Naive thymus-derived CD4-positive, alpha-beta T cell (primary cell): ENCODE measurements around the gene ABCA2. TPM values are rescaled to one million over a fixed set of nuclear protein-coding genes. Genes with fewer than 3 reads are reported as not detected.

Source experiments
- ATAC-seq: fragments of 150-1000 bp; cut with Tn5 transposase; 2 replicates; pipeline ENCODE4 v1.10.0; 2021; ENCODE audit warnings: mild to moderate bottlenecking, moderate library complexity
- CTCF ChIA-PET: fragments of 350-600 bp; sonication (Branson Sonifier 250); formaldehyde crosslinking; loops from one replicate; lab custom pipeline; 2021; ENCODE audit warnings: antibody characterized with exemption; lab: Charles Lee
- POLR2A ChIA-PET: fragments of 350-600 bp; sonication (Branson Sonifier 250); formaldehyde crosslinking; loops from one replicate; lab custom pipeline; 2021; ENCODE audit warnings: antibody characterized with exemption, inconsistent platforms; lab: Charles Lee
- DNase-seq, 9 donors: peaks; one replicate each; pipeline versions ENCODE4 v3.0.0 to v3.0.0-alpha.2; 2020 to 2022; ENCODE audit warnings: mixed read lengths in 1 of 9
- H3K27ac ChIP-seq: one replicate; pipeline ENCODE4 v1.7.0; 2013; ENCODE audit warnings: mild to moderate bottlenecking, low read depth, low read length, moderate library complexity
- H3K27me3 ChIP-seq, 2 donors: one replicate each; pipeline ENCODE4 v1.7.0; 2013; ENCODE audit warnings: low read length in 2 of 2, mild to moderate bottlenecking in 2 of 2, moderate library complexity in 2 of 2; ENCODE audit not compliant: control insufficient read depth in 2 of 2, insufficient read depth in 2 of 2
- H3K36me3 ChIP-seq, 3 experiments: 1 replicate in 2 of 3; 2 replicates in 1 of 3; pipeline ENCODE4 v1.7.0; 2013; ENCODE audit warnings: low read length in 3 of 3, mild to moderate bottlenecking in 3 of 3, moderate library complexity in 1 of 3; ENCODE audit not compliant: insufficient read depth in 3 of 3, control insufficient read depth in 2 of 3
- H3K4me1 ChIP-seq, 2 donors: one replicate each; pipeline ENCODE4 v1.7.0; 2013; ENCODE audit warnings: low read length in 2 of 2, mild to moderate bottlenecking in 2 of 2, moderate library complexity in 1 of 2; ENCODE audit not compliant: control insufficient read depth in 2 of 2, insufficient read depth in 2 of 2
- H3K4me3 ChIP-seq: 2 replicates; pipeline ENCODE4 v1.7.0; 2013; ENCODE audit warnings: mild to moderate bottlenecking, low read length
- H3K9me3 ChIP-seq, 3 experiments: 1 replicate in 2 of 3; 2 replicates in 1 of 3; pipeline ENCODE4 v1.7.0; 2013; ENCODE audit warnings: low read length in 3 of 3; ENCODE audit not compliant: control insufficient read depth in 2 of 3
- H3K27ac Mint-ChIP-seq, 9 donors: one replicate each; pipeline ENCODE4 v1.8.0; 2020 to 2022; ENCODE audit warnings: mixed read lengths in 9 of 9, mild to moderate bottlenecking in 8 of 9, moderate library complexity in 5 of 9, inconsistent platforms in 2 of 9
- H3K27me3 Mint-ChIP-seq, 5 donors: one replicate each; pipeline ENCODE4 v1.8.0; 2021 to 2022; ENCODE audit warnings: mixed read lengths in 5 of 5, mild to moderate bottlenecking in 1 of 5
- H3K36me3 Mint-ChIP-seq, 5 donors: one replicate each; pipeline ENCODE4 v1.8.0; 2020 to 2022; ENCODE audit warnings: mixed read lengths in 5 of 5, mild to moderate bottlenecking in 3 of 5, inconsistent platforms in 1 of 5
- H3K4me1 Mint-ChIP-seq, 7 donors: one replicate each; pipeline ENCODE4 v1.8.0; 2020 to 2022; ENCODE audit warnings: mixed read lengths in 7 of 7, mild to moderate bottlenecking in 3 of 7, inconsistent platforms in 1 of 7
- H3K4me3 Mint-ChIP-seq, 10 donors: one replicate each; pipeline ENCODE4 v1.8.0; 2020 to 2022; ENCODE audit warnings: mild to moderate bottlenecking in 10 of 10, mixed read lengths in 10 of 10, moderate library complexity in 6 of 10, inconsistent platforms in 2 of 10
- H3K9me3 Mint-ChIP-seq, 11 donors: one replicate each; pipeline ENCODE4 v1.8.0; 2020 to 2022; ENCODE audit warnings: mixed read lengths in 11 of 11, mild to moderate bottlenecking in 4 of 11, inconsistent platforms in 1 of 11, moderate library complexity in 1 of 11
- intact Hi-C, 2 donors: fragments of 100-400 bp; cut with micrococcal nuclease; formaldehyde crosslinking; loops; one replicate each; pipeline ENCODE4 v1.15.1; 2023
- polyA plus RNA-seq, 2 donors: library from polyadenylated mRNA; unstranded; fragments of 300-500 nt; fragmentation: Illumina TruSeq; gene quantifications; one replicate each; pipeline ENCODE4 v1.2.3, GENCODE V29; 2021
- total RNA-seq, 6 experiments: library from RNA in 5 of 6; stranded (reverse) in 5 of 6; gene quantifications; 1 replicate in 5 of 6; 2 replicates in 1 of 6; pipeline ENCODE4 v1.2.3 and lab custom pipeline; 2021 to 2026

ABCA2 gene
- total and polyA plus RNA-seq, 7 experiments from 2014 or later = 1.8 to 112 (median 25.1) TPM

DNA sequence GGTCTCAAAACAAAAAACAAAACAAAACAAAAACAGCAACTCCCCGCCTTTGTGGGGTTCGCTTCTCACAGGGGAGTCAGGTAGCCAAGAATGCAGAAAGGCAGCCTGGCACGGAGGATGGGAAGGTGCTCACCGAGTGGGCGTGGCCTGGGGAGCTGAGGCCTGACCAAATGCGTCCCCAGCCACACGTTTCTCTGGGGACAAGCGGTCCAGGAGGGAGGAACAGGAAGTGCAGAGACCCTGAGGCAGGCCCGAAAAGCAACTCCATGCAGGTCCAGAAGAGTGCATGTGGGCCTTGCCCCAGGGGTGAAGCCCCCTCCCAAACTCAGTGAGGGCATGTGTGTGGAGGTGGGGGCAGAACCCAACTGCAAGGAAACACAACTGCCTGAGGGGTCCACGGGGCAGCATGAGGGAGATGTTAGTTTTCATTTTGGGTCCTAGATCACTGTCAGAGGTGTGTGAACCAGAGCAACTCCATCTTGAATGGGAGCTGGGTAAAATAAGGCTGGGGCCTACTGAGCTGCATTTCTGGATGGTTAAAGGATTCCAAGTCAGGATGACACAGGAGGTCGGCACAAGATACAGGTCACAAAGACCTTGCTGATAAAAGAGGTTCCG, 46.7 kb upstream of the ABCA2 start:
- peak overlapping the region in 2 of 10 donors; percentile 21 to 75 for H3K4me3 Mint-ChIP-seq
- POLR2A ChIA-PET = no interaction called here

DNA sequence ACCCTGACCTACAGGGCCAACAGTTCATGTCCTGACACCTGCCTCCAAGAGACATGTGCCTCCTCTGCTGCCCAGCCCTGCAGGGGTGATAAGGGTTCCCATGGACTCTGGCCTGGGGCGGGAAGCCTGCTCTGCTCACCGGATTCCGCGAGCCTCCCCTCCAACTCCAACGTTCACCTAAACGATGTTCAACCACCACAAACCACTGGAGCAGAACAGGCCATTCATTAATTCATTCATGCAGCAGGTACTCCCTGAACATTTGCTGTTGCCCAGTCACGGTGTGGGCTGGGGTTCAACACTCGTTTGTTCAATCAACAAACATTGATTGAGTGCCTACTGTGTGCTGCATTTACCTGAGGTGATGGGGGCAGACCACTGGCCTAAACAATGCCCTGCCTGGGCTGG, 46.0 kb upstream of the ABCA2 start:
- no peaks in the 10 kb centered on the region for H3K27me3 ChIP-seq
- CTCF ChIA-PET = no interaction called here
- H3K4me3 ChIP-seq = no peak overlapping the region
- peaks cover 6 to 31% (median 8%) of the 10 kb centered on the region in 7 donors for H3K4me1 Mint-ChIP-seq
- H3K36me3 Mint-ChIP-seq = no peaks in the 10 kb centered on the region
- H3K4me3 Mint-ChIP-seq = peak overlapping the region in 1 of 10 donors; percentile 20
- no peak overlapping the region for H3K27ac Mint-ChIP-seq
- DNase-seq (no peak), ATAC-seq (no peak)
- H3K4me1 ChIP-seq = peaks cover 18 to 19% of the 10 kb centered on the region in 2 donors
- POLR2A ChIA-PET = no interaction called here
- no peak overlapping the region for H3K27ac ChIP-seq
- H3K36me3 ChIP-seq = no peaks in the 10 kb centered on the region
- no peaks in the 10 kb centered on the region for H3K27me3 Mint-ChIP-seq
- no peaks in the 10 kb centered on the region for H3K9me3 ChIP-seq
- no peaks in the 10 kb centered on the region for H3K9me3 Mint-ChIP-seq
- intact Hi-C loops = no loop called here

More for the DNA sequence above, 46.7 kb upstream of the ABCA2 start:
- Histone ChIP-seq H3K4me1 (peaks cover 13 to 15% of the 10 kb centered on the region in 2 donors), H3K9me3 (no peaks in the 10 kb centered on the region), H3K27me3 (no peaks in the 10 kb centered on the region), H3K36me3 (no peaks in the 10 kb centered on the region), H3K27ac (no peak overlapping the region), H3K4me3 (no peak overlapping the region)
- Mint-ChIP-seq H3K27me3 (no peaks in the 10 kb centered on the region), H3K4me1 (peaks cover 6 to 29% (median 9%) of the 10 kb centered on the region in 7 donors), H3K36me3 (peaks cover 0 to under 1% (median 0%) of the 10 kb centered on the region in 5 donors), H3K9me3 (no peaks in the 10 kb centered on the region), H3K27ac (peak overlapping the region in 1 of 9 donors; percentile 38)
- DNase-seq = no peak
- CTCF ChIA-PET = no interaction called here
- intact Hi-C loops = no loop called here
- ATAC-seq = no peak

DNA sequence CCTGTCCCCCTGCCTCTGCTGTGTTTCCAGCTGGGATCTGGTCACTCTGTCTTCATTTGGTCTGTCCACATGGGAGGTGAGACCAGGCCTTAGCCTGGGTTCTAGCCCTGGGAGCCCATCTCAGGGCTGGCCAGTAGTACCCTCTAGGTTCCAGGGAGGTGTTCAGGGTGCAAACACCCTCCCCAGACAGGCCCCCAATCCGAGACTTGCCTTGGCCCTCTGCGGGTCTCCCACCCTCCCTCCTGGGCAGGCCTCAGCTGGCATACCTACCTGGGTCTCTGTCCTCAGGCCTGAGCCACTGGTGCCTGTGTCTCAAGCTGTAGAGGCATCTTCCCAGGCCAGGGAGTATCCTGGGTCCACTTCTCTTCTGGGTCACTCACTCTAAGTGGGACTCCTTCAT, 43.2 kb upstream of the ABCA2 start:
- POLR2A ChIA-PET = interaction anchor here (0.9 to 8.2 kb wide), 6 partner anchors 16 to 170 kb away, joined by 3 to 70 read pairs (median 4); partner anchors contain the start of genes MAN1B1 and TUBB4B

DNA sequence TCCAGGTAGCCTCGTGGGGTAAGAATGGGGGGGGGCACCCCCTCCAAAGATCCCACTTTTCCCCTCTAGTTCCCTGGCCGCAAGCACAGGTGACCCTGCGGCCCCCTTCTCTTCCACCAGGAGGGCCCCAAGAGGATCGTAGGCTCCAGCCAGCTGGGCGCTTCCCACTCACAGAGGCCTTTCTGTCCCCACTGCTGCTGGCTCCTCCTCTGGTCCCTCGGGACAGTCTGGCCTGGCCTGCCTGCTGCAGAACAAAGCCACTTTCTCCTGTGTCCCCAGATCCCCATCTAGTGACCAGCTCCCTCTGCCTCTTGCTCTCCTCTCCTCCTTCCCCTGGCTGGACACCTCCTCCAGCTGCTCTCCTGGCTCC, 42.9 kb upstream of the ABCA2 start:
- Mint-ChIP-seq H3K4me3 (peak overlapping the region; percentile 66 to 92 (median 81)), H3K4me1 (peaks cover 10 to 40% (median 12%) of the 10 kb centered on the region in 7 donors), H3K36me3 (no peaks in the 10 kb centered on the region), H3K27me3 (no peaks in the 10 kb centered on the region), H3K27ac (peak overlapping the region in 6 of 9 donors; percentile 40 to 86 (median 62)), H3K9me3 (no peaks in the 10 kb centered on the region)
- ChIA-PET POLR2A (interaction anchor here (0.8 to 8.2 kb wide), 9 partner anchors 10 to 170 kb away, joined by 3 to 70 read pairs (median 3); partner anchors contain the start of genes MAN1B1 and TUBB4B), CTCF (interaction anchor here (1.1 to 1.2 kb wide), 2 partner anchors 15 to 25 kb away, joined by 3 to 4 read pairs; no protein-coding TSS in a partner anchor)
- no peaks in the 10 kb centered on the region for H3K36me3 ChIP-seq
- no peaks in the 10 kb centered on the region for H3K27me3 ChIP-seq
- intact Hi-C loops = loop anchor here (1.0 to 2.0 kb wide), 4 partner anchors 15 to 152 kb away; partner anchors contain the start of genes MAN1B1 (in 2 of the 2) and ABCA2 (in 1 of the 2)
- peak overlapping the region; percentile 51 for H3K27ac ChIP-seq
- H3K4me1 ChIP-seq = peaks cover 11 to 15% of the 10 kb centered on the region in 2 donors
- peak overlapping the region; percentile 27 for H3K4me3 ChIP-seq
- ATAC-seq (no peak), DNase-seq (no peak)
- no peaks in the 10 kb centered on the region for H3K9me3 ChIP-seq

More for the DNA sequence above, 43.2 kb upstream of the ABCA2 start:
- Mint-ChIP-seq H3K27ac (peak overlapping the region in 3 of 9 donors; percentile 75 to 86 (median 83)), H3K36me3 (no peaks in the 10 kb centered on the region), H3K4me3 (peak overlapping the region; percentile 66 to 92 (median 81)), H3K4me1 (peaks cover 10 to 40% (median 12%) of the 10 kb centered on the region in 7 donors), H3K27me3 (no peaks in the 10 kb centered on the region), H3K9me3 (no peaks in the 10 kb centered on the region)
- intact Hi-C loops = loop anchor here in 1 of 2 donors (2.0 kb wide), 1 partner anchor 42 kb away; the partner anchor contains the start of gene ABCA2
- Histone ChIP-seq H3K36me3 (no peaks in the 10 kb centered on the region), H3K27me3 (no peaks in the 10 kb centered on the region), H3K27ac (no peak overlapping the region), H3K4me1 (peaks cover 11 to 15% of the 10 kb centered on the region in 2 donors), H3K4me3 (no peak overlapping the region), H3K9me3 (no peaks in the 10 kb centered on the region)
- ATAC-seq (no peak), DNase-seq (no peak)
- CTCF ChIA-PET = interaction anchor here (1.1 to 1.2 kb wide), 2 partner anchors 14 to 24 kb away, joined by 3 to 4 read pairs; no protein-coding TSS in a partner anchor

DNA sequence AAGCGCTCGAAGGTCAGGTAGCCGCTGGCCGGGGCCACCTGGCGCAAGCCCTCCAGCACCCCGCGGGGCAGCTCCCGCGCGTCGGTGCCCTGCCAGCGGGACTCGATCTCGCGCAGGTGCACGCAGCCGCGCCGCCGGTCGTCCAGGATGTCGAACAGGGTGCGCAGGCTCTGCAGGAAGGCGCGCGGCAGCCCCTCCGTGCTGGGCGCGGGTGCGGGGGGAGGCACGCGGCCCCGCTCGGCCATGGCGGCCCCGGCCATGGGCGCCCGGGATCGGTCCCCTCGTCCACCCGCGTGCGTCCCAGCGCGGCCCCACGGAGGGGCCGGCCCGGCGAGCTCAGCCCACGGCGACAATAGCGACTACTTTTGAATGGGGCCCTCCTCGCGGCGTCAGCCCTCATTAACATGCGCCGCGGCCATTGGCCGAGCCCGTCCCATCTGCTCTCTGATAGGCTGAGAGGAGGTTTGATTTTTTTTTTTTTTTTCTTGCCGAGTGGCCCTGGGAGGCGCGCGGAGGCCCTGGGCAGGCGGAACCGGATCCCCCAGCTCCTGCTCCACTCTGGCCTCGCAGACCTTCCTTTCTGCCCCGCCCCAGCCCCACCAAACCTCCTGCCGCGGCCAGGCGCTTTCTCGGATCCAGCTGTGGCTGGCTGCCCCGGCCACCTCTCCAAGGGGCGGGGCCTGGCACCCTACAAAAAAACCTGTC, 42.3 kb upstream of the ABCA2 start, which contains the start of gene SAPCD2:
SAPCD2 (minus strand) TSS at position 357 of the 705 bp plus-strand sequence; CDS start at position 260, 97 bp downstream.
- Histone ChIP-seq H3K27ac (peak within 1 kb of the TSS; percentile 51), H3K4me3 (peak within 1 kb of the TSS; percentile 27), H3K27me3 (no peaks in the 10 kb centered on the region), H3K36me3 (no peaks in the 10 kb centered on the region), H3K9me3 (no peaks in the 10 kb centered on the region), H3K4me1 (peaks cover 11 to 15% of the 10 kb centered on the region in 2 donors)
- Mint-ChIP-seq H3K27ac (peak within 1 kb of the TSS in 6 of 9 donors; percentile 40 to 86 (median 62)), H3K9me3 (no peaks in the 10 kb centered on the region), H3K36me3 (peaks cover 0 to 2% (median 0%) of the 10 kb centered on the region in 5 donors), H3K27me3 (no peaks in the 10 kb centered on the region), H3K4me1 (peaks cover 10 to 38% (median 12%) of the 10 kb centered on the region in 7 donors), H3K4me3 (peak within 1 kb of the TSS; percentile 66 to 92 (median 81))
- ATAC-seq (peak; percentile 94), DNase-seq (peak; percentile 72 to 88 (median 85))
- ChIA-PET POLR2A (interaction anchor here (0.8 to 8.2 kb wide), 9 partner anchors 10 to 170 kb away, joined by 3 to 70 read pairs (median 3); partner anchors contain the start of genes MAN1B1 and TUBB4B), CTCF (interaction anchor here (0.7 to 1.2 kb wide), 3 partner anchors 15 to 46 kb away, joined by 3 to 4 read pairs (median 4); no protein-coding TSS in a partner anchor)
- intact Hi-C loops = loop anchor here (1.0 to 2.0 kb wide), 4 partner anchors 16 to 153 kb away; partner anchors contain the start of genes MAN1B1 (in 2 of the 2) and ABCA2 (in 1 of the 2)
